HCT116 (cell line): Measurements from ENCODE around the gene IL37. TPM values are rescaled to one million over a fixed set of nuclear protein-coding genes. Genes with fewer than 3 reads are reported as not detected.
"Not testable (repeated sequence)": the region's sequence is repeated elsewhere in the genome, so short reads cannot be mapped to it uniquely, and the experiment has no call there.

Experiments
- ATAC-seq: fragments of 200-7000 bp; cut with Tn5 transposase; 2 replicates; pipeline ENCODE4 v1.9.1; 2020; ENCODE audit warnings: mild to moderate bottlenecking, moderate library complexity
- BruUV-seq: library from RNA; stranded (reverse); fragments of 400-500 nt; replicated peaks from 2 replicates; lab custom pipeline; 2021; lab: Mats Ljungman, UMichigan
- CTCF ChIA-PET: fragments of 300-600 bp; sonication (Branson Sonifier 250); formaldehyde crosslinking; loops from one replicate; lab custom pipeline; 2021; ENCODE audit warnings: antibody characterized with exemption; lab: Charles Lee
- POLR2A ChIA-PET: fragments of 300-600, 350-600 bp; sonication (Branson Sonifier 250); formaldehyde crosslinking; loops from one replicate; lab custom pipeline; 2021; ENCODE audit warnings: antibody characterized with exemption; lab: Charles Lee
- RAD21 ChIA-PET, 2 experiments: fragments of 300-600 bp; sonication (Branson Sonifier 250); formaldehyde crosslinking; loops; one replicate each; lab custom pipeline; 2023; ENCODE audit warnings: low total read pairs in 2 of 2; ENCODE audit not compliant: uncharacterized antibody in 2 of 2, unreplicated experiment in 2 of 2, low non-redundant PET in 1 of 2; lab: Charles Lee
- DNase-seq: peaks from one replicate; pipeline ENCODE4 v3.0.0-alpha.2; 2010; ENCODE audit warnings: low read depth, low spot score
- H2AFZ ChIP-seq: fragments of 200-600 bp; shearing (Covaris generic), sonication (generic); 2 replicates; pipeline ENCODE4 v1.6.1; 2017; ENCODE audit warnings: low read depth, mixed run types, mixed read lengths, antibody characterized with exemption, low read length; ENCODE audit not compliant: poor library complexity, severe bottlenecking
- H3K27ac ChIP-seq: 2 replicates; pipeline ENCODE4 v1.5.1; 2012; ENCODE audit warnings: low read depth, low read length
- H3K27me3 ChIP-seq: fragments of 200-600 bp; sonication (generic); 2 replicates; pipeline ENCODE4 v1.6.1; 2016; ENCODE audit warnings: mixed run types, low read length, mixed read lengths; ENCODE audit not compliant: insufficient read depth
- H3K36me3 ChIP-seq, 2 experiments: fragments of 200-500 bp in 1 of 2; fragments of 200-600 bp in 1 of 2; sonication (Bioruptor generic) in 1 of 2; sonication (generic) in 1 of 2; 2 replicates each; pipeline versions ENCODE4 v1.5.1 to v1.6.1; 2014 to 2016; ENCODE audit warnings: low read length in 2 of 2, inconsistent platforms in 1 of 2, mixed read lengths in 1 of 2, mixed run types in 1 of 2; ENCODE audit not compliant: insufficient read depth in 2 of 2, control insufficient read depth in 1 of 2
- H3K4me1 ChIP-seq, 2 experiments: fragments of 200-600 bp in 1 of 2; sonication (generic) in 1 of 2; 2 replicates each; pipeline versions ENCODE4 v1.5.1 to v1.6.1; 2012 to 2017; ENCODE audit warnings: low read length in 2 of 2, inconsistent platforms in 1 of 2, mild to moderate bottlenecking in 1 of 2, mixed read lengths in 1 of 2, mixed run types in 1 of 2, moderate library complexity in 1 of 2; ENCODE audit not compliant: insufficient read depth in 2 of 2, control insufficient read depth in 1 of 2
- H3K4me2 ChIP-seq: fragments of 200-600 bp; sonication (generic); 2 replicates; pipeline ENCODE4 v1.6.1; 2017; ENCODE audit warnings: mixed run types, low read length, mixed read lengths
- H3K4me3 ChIP-seq, 2 experiments: fragments of 200-600 bp in 1 of 2; sonication (generic) in 1 of 2; replicated peaks in 1 of 2; 2 replicates each; pipeline ENCODE4 v1.5.1; 2011 to 2016; ENCODE audit warnings: low read length in 2 of 2, control low read depth in 1 of 2, low read depth in 1 of 2, mild to moderate bottlenecking in 1 of 2, mixed read lengths in 1 of 2, mixed run types in 1 of 2
- H3K79me2 ChIP-seq: fragments of 200-600 bp; sonication (generic); 2 replicates; pipeline ENCODE4 v1.6.1; 2017; ENCODE audit warnings: mild to moderate bottlenecking, mixed run types, low read length, moderate library complexity, mixed read lengths; ENCODE audit not compliant: insufficient read depth
- H3K9ac ChIP-seq: fragments of 200-600 bp; sonication (generic); 2 replicates; pipeline ENCODE4 v1.6.1; 2016; ENCODE audit warnings: low read length, mixed read lengths
- H3K9me2 ChIP-seq: fragments of 200-600 bp; sonication (generic), shearing (Covaris generic); 2 replicates; pipeline ENCODE4 v1.6.1; 2017; ENCODE audit warnings: mixed run types, mild to moderate bottlenecking, moderate library complexity; ENCODE audit not compliant: insufficient read depth
- H3K9me3 ChIP-seq, 2 experiments: fragments of 200-500 bp in 1 of 2; fragments of 200-600 bp in 1 of 2; sonication (Bioruptor generic) in 1 of 2; sonication (generic) in 1 of 2; 2 replicates each; pipeline ENCODE4 v1.6.1; 2014 to 2017; ENCODE audit warnings: low read length in 2 of 2, mixed read lengths in 2 of 2, inconsistent platforms in 1 of 2, low read depth in 1 of 2, mild to moderate bottlenecking in 1 of 2, mixed run types in 1 of 2, moderate library complexity in 1 of 2; ENCODE audit not compliant: control insufficient read depth in 1 of 2, insufficient read depth in 1 of 2
- H4K20me1 ChIP-seq: fragments of 200-600 bp; sonication (generic), shearing (Covaris generic); 2 replicates; pipeline ENCODE4 v1.6.1; 2017; ENCODE audit warnings: mixed run types, mild to moderate bottlenecking, moderate library complexity; ENCODE audit not compliant: insufficient read depth
- EGR1 ChIP-seq: IDR thresholded peaks from 2 replicates; pipeline ENCODE4 v1.6.1; 2012; ENCODE audit warnings: low read depth
- ELF1 ChIP-seq: IDR thresholded peaks from 2 replicates; pipeline ENCODE4 v1.6.1; 2012; ENCODE audit warnings: low read depth, borderline replicate concordance
- EZH2phosphoT487 ChIP-seq: fragments of 200-600 bp; IDR thresholded peaks from 2 replicates; pipeline ENCODE4 v1.6.1; 2018; ENCODE audit warnings: antibody characterized with exemption, borderline replicate concordance
- JUND ChIP-seq: IDR thresholded peaks from 2 replicates; pipeline ENCODE4 v1.6.1; 2012
- MAX ChIP-seq: IDR thresholded peaks from 2 replicates; pipeline ENCODE4 v1.6.1; 2012
- POLR2A ChIP-seq: IDR thresholded peaks from 2 replicates; pipeline ENCODE4 v1.7.0; 2011; ENCODE audit warnings: borderline replicate concordance; ENCODE audit not compliant: insufficient read depth, insufficient read length; ENCODE audit errors: extremely low read depth
- POLR2AphosphoS5 ChIP-seq: IDR thresholded peaks from 2 replicates; pipeline ENCODE4 v1.6.1; 2011; ENCODE audit warnings: mild to moderate bottlenecking, low read depth, low read length, moderate library complexity
- RAD21 ChIP-seq: IDR thresholded peaks from 2 replicates; pipeline ENCODE4 v1.6.1; 2012; ENCODE audit warnings: low read depth, mild to moderate bottlenecking
- SIN3A ChIP-seq: IDR thresholded peaks from 2 replicates; pipeline ENCODE4 v1.6.1; 2012; ENCODE audit warnings: low read depth
- SRF ChIP-seq: IDR thresholded peaks from 2 replicates; pipeline ENCODE4 v1.6.1; 2012; ENCODE audit warnings: low read depth
- TCF7L2 ChIP-seq: IDR thresholded peaks from 2 replicates; pipeline ENCODE4 v1.7.0; 2011; ENCODE audit warnings: borderline replicate concordance, inconsistent platforms; ENCODE audit not compliant: insufficient read depth, insufficient read length; ENCODE audit errors: extremely low read depth
- ZBTB33 ChIP-seq: IDR thresholded peaks from 2 replicates; pipeline ENCODE4 v1.6.1; 2011; ENCODE audit warnings: mild to moderate bottlenecking, low read length, moderate library complexity; ENCODE audit not compliant: insufficient replicate concordance; ENCODE audit errors: extremely low read depth
- ZFX ChIP-seq: fragments of 450-650 bp; IDR thresholded peaks from 2 replicates; pipeline ENCODE4 v1.6.1; 2017
- ZNF274 ChIP-seq: fragments of 200-500 bp; sonication (Bioruptor generic); IDR thresholded peaks from 2 replicates; pipeline ENCODE4 v1.6.1; 2014; ENCODE audit warnings: mild to moderate bottlenecking, low read depth, low read length, inconsistent platforms
- intact Hi-C: fragments of 100-400 bp; cut with micrococcal nuclease; formaldehyde crosslinking; loops from 2 replicates; pipeline ENCODE4 v1.10.0; 2022
- total RNA-seq: library from RNA; stranded (reverse); gene quantifications from one replicate; pipeline ENCODE4 v1.2.1, GENCODE V29; 2021; ENCODE audit not compliant: unreplicated experiment
- TF ChIP-seq, protein P1 (sequence below): IDR thresholded peaks from 2 replicates; pipeline ENCODE4 v1.6.1; 2012; ENCODE audit warnings: low read depth

IL37 gene
- total RNA-seq, 1 experiment from 2014 or later = not detected

DNA sequence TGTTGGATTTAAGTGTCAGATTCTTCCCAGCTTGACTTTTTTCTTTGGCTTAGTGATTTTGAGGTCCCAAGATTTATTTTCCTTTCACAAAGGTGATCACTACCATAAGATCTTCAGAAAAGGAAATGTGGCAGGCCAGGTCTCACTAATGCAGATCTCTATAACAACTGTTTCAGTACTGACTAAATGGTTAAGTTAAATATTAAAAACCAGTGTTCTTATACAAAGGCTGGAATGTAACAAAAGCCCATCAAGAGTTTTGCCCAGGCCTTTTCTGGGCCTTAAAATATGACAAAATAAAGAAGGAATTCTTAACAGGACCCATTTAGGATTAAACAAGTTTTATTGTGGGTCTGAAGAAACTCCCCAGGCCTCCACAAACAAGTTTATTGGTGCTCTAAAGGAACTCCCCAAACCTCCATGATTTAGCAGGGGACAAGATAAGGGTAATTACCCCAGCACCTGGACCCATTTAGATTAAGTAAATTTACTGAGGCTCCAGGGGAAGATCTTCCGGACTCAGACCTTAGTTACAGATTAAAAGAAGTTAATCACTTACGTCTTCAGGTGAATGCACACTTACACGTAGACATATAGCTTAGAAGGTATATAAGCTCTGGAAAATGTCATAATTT, 9.4 kb upstream of the IL37 start:
- H3K4me3 ChIP-seq, H3K9me2 ChIP-seq, intact Hi-C loops, H2AFZ ChIP-seq, H3K9me3 ChIP-seq, BruUV-seq, H4K20me1 ChIP-seq, H3K4me1 ChIP-seq, H3K27me3 ChIP-seq, DNase-seq, ATAC-seq, H3K79me2 ChIP-seq, H3K36me3 ChIP-seq, RAD21 ChIA-PET, POLR2A ChIA-PET, H3K27ac ChIP-seq, H3K9ac ChIP-seq, H3K4me2 ChIP-seq: not testable (repeated sequence)
- CTCF ChIA-PET = interaction anchor here (1.2 to 2.2 kb wide), 2 partner anchors 41 to 57 kb away, joined by 5 to 6 read pairs; no protein-coding TSS in a partner anchor

GRCh38 chr2:112902816-112903215, 8.1 kb upstream of the IL37 start:
- Histone ChIP-seq H3K4me2 (no peak overlapping the region), H3K36me3 (no peaks in the 10 kb centered on the region), H3K9me2 (no peaks in the 10 kb centered on the region), H3K79me2 (no peaks in the 10 kb centered on the region), H3K9ac (no peak overlapping the region), H3K27me3 (no peaks in the 10 kb centered on the region), H3K4me1 (no peaks in the 10 kb centered on the region), H4K20me1 (no peaks in the 10 kb centered on the region), H3K27ac (no peak overlapping the region), H2AFZ (no peak overlapping the region), H3K4me3 (no peak overlapping the region), H3K9me3 (no peaks in the 10 kb centered on the region)
- BruUV-seq = no TSS peak
- TF ChIP-seq ELF1 (no peak), SRF (no peak), RAD21 (no peak), POLR2AphosphoS5 (no peak), SIN3A (no peak), ZNF274 (no peak), JUND (no peak), EGR1 (no peak), MAX (no peak), ZFX (no peak), EZH2phosphoT487 (no peak), POLR2A (no peak), TCF7L2 (no peak), ZBTB33 (no peak)
- TF ChIP-seq, protein P1, sequence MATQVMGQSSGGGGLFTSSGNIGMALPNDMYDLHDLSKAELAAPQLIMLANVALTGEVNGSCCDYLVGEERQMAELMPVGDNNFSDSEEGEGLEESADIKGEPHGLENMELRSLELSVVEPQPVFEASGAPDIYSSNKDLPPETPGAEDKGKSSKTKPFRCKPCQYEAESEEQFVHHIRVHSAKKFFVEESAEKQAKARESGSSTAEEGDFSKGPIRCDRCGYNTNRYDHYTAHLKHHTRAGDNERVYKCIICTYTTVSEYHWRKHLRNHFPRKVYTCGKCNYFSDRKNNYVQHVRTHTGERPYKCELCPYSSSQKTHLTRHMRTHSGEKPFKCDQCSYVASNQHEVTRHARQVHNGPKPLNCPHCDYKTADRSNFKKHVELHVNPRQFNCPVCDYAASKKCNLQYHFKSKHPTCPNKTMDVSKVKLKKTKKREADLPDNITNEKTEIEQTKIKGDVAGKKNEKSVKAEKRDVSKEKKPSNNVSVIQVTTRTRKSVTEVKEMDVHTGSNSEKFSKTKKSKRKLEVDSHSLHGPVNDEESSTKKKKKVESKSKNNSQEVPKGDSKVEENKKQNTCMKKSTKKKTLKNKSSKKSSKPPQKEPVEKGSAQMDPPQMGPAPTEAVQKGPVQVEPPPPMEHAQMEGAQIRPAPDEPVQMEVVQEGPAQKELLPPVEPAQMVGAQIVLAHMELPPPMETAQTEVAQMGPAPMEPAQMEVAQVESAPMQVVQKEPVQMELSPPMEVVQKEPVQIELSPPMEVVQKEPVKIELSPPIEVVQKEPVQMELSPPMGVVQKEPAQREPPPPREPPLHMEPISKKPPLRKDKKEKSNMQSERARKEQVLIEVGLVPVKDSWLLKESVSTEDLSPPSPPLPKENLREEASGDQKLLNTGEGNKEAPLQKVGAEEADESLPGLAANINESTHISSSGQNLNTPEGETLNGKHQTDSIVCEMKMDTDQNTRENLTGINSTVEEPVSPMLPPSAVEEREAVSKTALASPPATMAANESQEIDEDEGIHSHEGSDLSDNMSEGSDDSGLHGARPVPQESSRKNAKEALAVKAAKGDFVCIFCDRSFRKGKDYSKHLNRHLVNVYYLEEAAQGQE = no peak
- no peak for ATAC-seq
- CTCF ChIA-PET = interaction anchor here (1.4 to 2.2 kb wide), 3 partner anchors 17 to 56 kb away, joined by 6 read pairs; no protein-coding TSS in a partner anchor
- POLR2A ChIA-PET = no interaction called here
- intact Hi-C loops = no loop called here
- RAD21 ChIA-PET = no interaction called here
- no peak for DNase-seq
